Measurements from ENCODE around the gene KPNA4. TPM values are rescaled to one million over a fixed set of nuclear protein-coding genes. Genes with fewer than 3 reads are reported as not detected.

Gene KPNA4
- total RNA-seq, 2 experiments from 2014 or later: 36.7 to 46.3 TPM

GRCh38 chr3:160568989-160569388 is 3.6 kb upstream of the KPNA4 start:
- POLR2A ChIA-PET: no interaction called here
- DNase-seq: no peak
- Mint-ChIP-seq H3K9me3 (ENCODE audit: insufficient read depth) (no peaks in the 10 kb centered on the region), H3K36me3 (ENCODE audit: low read depth) (peaks cover 25% of the 10 kb centered on the region), H3K27ac (no peak overlapping the region), H3K4me1 (ENCODE audit: low read depth) (peaks cover 36% of the 10 kb centered on the region), H3K4me3 (no peak overlapping the region), H3K27me3 (ENCODE audit: low read depth) (no peaks in the 10 kb centered on the region)
- ATAC-seq: no peak
- CTCF ChIA-PET: interaction anchor here (1.3 kb wide), 1 partner anchor 373 kb away, joined by 5 read pairs; no protein-coding TSS in a partner anchor

GRCh38 chr3:160567774-160568173 is 2.4 kb upstream of the KPNA4 start:
- DNase-seq (no peak), ATAC-seq (no peak)
- no peaks in the 10 kb centered on the region for H3K27me3 Mint-ChIP-seq (ENCODE audit: low read depth)
- POLR2A ChIA-PET: no interaction called here
- peaks cover 48% of the 10 kb centered on the region for H3K4me1 Mint-ChIP-seq (ENCODE audit: low read depth)
- no peak overlapping the region for H3K27ac Mint-ChIP-seq
- CTCF ChIA-PET: interaction anchor here (1.3 kb wide), 1 partner anchor 374 kb away, joined by 4 read pairs; no protein-coding TSS in a partner anchor
- H3K9me3 Mint-ChIP-seq (ENCODE audit: insufficient read depth): no peaks in the 10 kb centered on the region
- H3K36me3 Mint-ChIP-seq (ENCODE audit: low read depth): peaks cover 34% of the 10 kb centered on the region
- H3K4me3 Mint-ChIP-seq: no peak overlapping the region

GRCh38 chr3:160566499-160566898 is 1.1 kb upstream of the KPNA4 start:
- CTCF ChIA-PET: no interaction called here

GRCh38 chr3:160564949-160565441 is 376 bp downstream of the KPNA4 start:
- Mint-ChIP-seq H3K36me3 (ENCODE audit: low read depth) (peaks cover 43% of the 10 kb centered on the region), H3K27me3 (ENCODE audit: low read depth) (no peaks in the 10 kb centered on the region), H3K4me3 (peak overlapping the region; percentile 97), H3K4me1 (ENCODE audit: low read depth) (peaks cover 73% of the 10 kb centered on the region), H3K9me3 (ENCODE audit: insufficient read depth) (no peaks in the 10 kb centered on the region), H3K27ac (peak overlapping the region; percentile 98)
- ChIA-PET CTCF (no interaction called here), POLR2A (interaction anchor here (0.9 to 3.5 kb wide), 5 partner anchors 10 to 433 kb away, joined by 3 to 26 read pairs (median 6); partner anchors contain the start of genes SMC4 and TRIM59)
- peak; percentile 66 for DNase-seq
- peak; percentile 54 for ATAC-seq

More at GRCh38 chr3:160566499-160566898, 1.1 kb upstream of the KPNA4 start:
- Mint-ChIP-seq H3K27ac (peak overlapping the region; percentile 52), H3K4me3 (peak overlapping the region; percentile 97), H3K36me3 (ENCODE audit: low read depth) (peaks cover 40% of the 10 kb centered on the region), H3K4me1 (ENCODE audit: low read depth) (peaks cover 61% of the 10 kb centered on the region), H3K9me3 (ENCODE audit: insufficient read depth) (no peaks in the 10 kb centered on the region), H3K27me3 (ENCODE audit: low read depth) (no peaks in the 10 kb centered on the region)
- POLR2A ChIA-PET: interaction anchor here (0.7 to 3.5 kb wide), 2 partner anchors 117 to 502 kb away, joined by 3 to 26 read pairs; partner anchors contain the start of gene TRIM59
- DNase-seq: no peak
- ATAC-seq: no peak

GRCh38 chr3:160564258-160564911 is 986 bp downstream of the KPNA4 start:
- peak; percentile 26 for DNase-seq
- peak overlapping the region; percentile 91 for H3K4me3 Mint-ChIP-seq
- H3K9me3 Mint-ChIP-seq (ENCODE audit: insufficient read depth): no peaks in the 10 kb centered on the region
- peak overlapping the region; percentile 93 for H3K27ac Mint-ChIP-seq
- CTCF ChIA-PET: interaction anchor here (0.8 to 1.4 kb wide), 2 partner anchors 109 to 471 kb away, joined by 3 read pairs; no protein-coding TSS in a partner anchor
- H3K27me3 Mint-ChIP-seq (ENCODE audit: low read depth): no peaks in the 10 kb centered on the region
- POLR2A ChIA-PET: interaction anchor here (1.0 to 3.5 kb wide), 5 partner anchors 10 to 164 kb away, joined by 3 to 26 read pairs (median 6); partner anchors contain the start of genes SMC4 and TRIM59
- no peak for ATAC-seq
- peaks cover 43% of the 10 kb centered on the region for H3K36me3 Mint-ChIP-seq (ENCODE audit: low read depth)
- H3K4me1 Mint-ChIP-seq (ENCODE audit: low read depth): peaks cover 74% of the 10 kb centered on the region

GRCh38 chr3:160562952-160563351 is 2.4 kb downstream of the KPNA4 start:
- peaks cover 41% of the 10 kb centered on the region for H3K36me3 Mint-ChIP-seq (ENCODE audit: low read depth)
- POLR2A ChIA-PET: interaction anchor here (1.7 to 3.5 kb wide), 2 partner anchors 113 to 163 kb away, joined by 6 to 26 read pairs; partner anchors contain the start of genes SMC4 and TRIM59
- H3K4me1 Mint-ChIP-seq (ENCODE audit: low read depth): peaks cover 67% of the 10 kb centered on the region

GRCh38 chr3:160557571-160557970 is 7.8 kb downstream of the KPNA4 start:
- CTCF ChIA-PET: no interaction called here
- peaks cover 28% of the 10 kb centered on the region for H3K36me3 Mint-ChIP-seq (ENCODE audit: low read depth)
- POLR2A ChIA-PET: no interaction called here
- no peak for DNase-seq
- no peak for ATAC-seq
- no peak overlapping the region for H3K4me3 Mint-ChIP-seq
- H3K27ac Mint-ChIP-seq: no peak overlapping the region
- H3K9me3 Mint-ChIP-seq (ENCODE audit: insufficient read depth): no peaks in the 10 kb centered on the region
- peaks cover 38% of the 10 kb centered on the region for H3K4me1 Mint-ChIP-seq (ENCODE audit: low read depth)
- no peaks in the 10 kb centered on the region for H3K27me3 Mint-ChIP-seq (ENCODE audit: low read depth)

More at GRCh38 chr3:160562952-160563351, 2.4 kb downstream of the KPNA4 start:
- CTCF ChIA-PET: interaction anchor here (1.0 to 1.4 kb wide), 2 partner anchors 8 to 108 kb away, joined by 3 to 4 read pairs; no protein-coding TSS in a partner anchor
- ATAC-seq (no peak), DNase-seq (no peak)
- Mint-ChIP-seq H3K27ac (no peak overlapping the region), H3K4me3 (peak overlapping the region; percentile 91), H3K9me3 (ENCODE audit: insufficient read depth) (no peaks in the 10 kb centered on the region), H3K27me3 (ENCODE audit: low read depth) (no peaks in the 10 kb centered on the region)

- H3K4me3 Mint-ChIP-seq: no peak overlapping the region
- DNase-seq (no peak), ATAC-seq (no peak)
- H3K27me3 Mint-ChIP-seq (ENCODE audit: low read depth): no peaks in the 10 kb centered on the region
- peaks cover 25% of the 10 kb centered on the region for H3K4me1 Mint-ChIP-seq (ENCODE audit: low read depth)
- peaks cover 1% of the 10 kb centered on the region for H3K9me3 Mint-ChIP-seq (ENCODE audit: insufficient read depth)
- H3K27ac Mint-ChIP-seq: no peak overlapping the region
- ChIA-PET CTCF (interaction anchor here (0.9 kb wide), 1 partner anchor 40 kb away, joined by 4 read pairs; no protein-coding TSS in a partner anchor), POLR2A (no interaction called here)
- H3K36me3 Mint-ChIP-seq (ENCODE audit: low read depth): peaks cover 30% of the 10 kb centered on the region
Observed at GRCh38 chr3:160556141-160556540, 9.2 kb downstream of the KPNA4 start.

- Mint-ChIP-seq H3K4me3 (no peak overlapping the region), H3K4me1 (ENCODE audit: low read depth) (peaks cover 15% of the 10 kb centered on the region), H3K36me3 (ENCODE audit: low read depth) (peaks cover 40% of the 10 kb centered on the region), H3K27me3 (ENCODE audit: low read depth) (no peaks in the 10 kb centered on the region), H3K27ac (no peak overlapping the region), H3K9me3 (ENCODE audit: insufficient read depth) (peaks cover 11% of the 10 kb centered on the region)
- ChIA-PET CTCF (interaction anchor here (1.2 kb wide), 1 partner anchor 9 kb away, joined by 4 read pairs; no protein-coding TSS in a partner anchor), POLR2A (interaction anchor here (1.6 kb wide), 1 partner anchor 9 kb away, joined by 9 read pairs; no protein-coding TSS in a partner anchor)
- no peak for ATAC-seq
- DNase-seq: no peak
Observed at GRCh38 chr3:160554980-160555379, 10.4 kb downstream of the KPNA4 start.

GRCh38 chr3:160553827-160554226 is 11.5 kb downstream of the KPNA4 start:
- peaks cover 11% of the 10 kb centered on the region for H3K9me3 Mint-ChIP-seq (ENCODE audit: insufficient read depth)
- H3K4me1 Mint-ChIP-seq (ENCODE audit: low read depth): peaks cover 7% of the 10 kb centered on the region
- ATAC-seq (no peak), DNase-seq (no peak)
- peaks cover 41% of the 10 kb centered on the region for H3K36me3 Mint-ChIP-seq (ENCODE audit: low read depth)
- POLR2A ChIA-PET: interaction anchor here (1.4 to 1.6 kb wide), 2 partner anchors 10 to 104 kb away, joined by 5 to 9 read pairs; partner anchors contain the start of gene TRIM59
- H3K4me3 Mint-ChIP-seq: no peak overlapping the region
- CTCF ChIA-PET: interaction anchor here (1.2 kb wide), 1 partner anchor 10 kb away, joined by 4 read pairs; no protein-coding TSS in a partner anchor
- no peaks in the 10 kb centered on the region for H3K27me3 Mint-ChIP-seq (ENCODE audit: low read depth)
- no peak overlapping the region for H3K27ac Mint-ChIP-seq

GRCh38 chr3:160546727-160547126 is 18.6 kb downstream of the KPNA4 start:
- ChIA-PET CTCF (no interaction called here), POLR2A (no interaction called here)
- Mint-ChIP-seq H3K36me3 (ENCODE audit: low read depth) (peaks cover 37% of the 10 kb centered on the region), H3K27me3 (ENCODE audit: low read depth) (no peaks in the 10 kb centered on the region), H3K9me3 (ENCODE audit: insufficient read depth) (peaks cover 11% of the 10 kb centered on the region), H3K4me3 (no peak overlapping the region), H3K4me1 (ENCODE audit: low read depth) (peaks cover 14% of the 10 kb centered on the region), H3K27ac (no peak overlapping the region)
- DNase-seq (no peak), ATAC-seq (no peak)

GRCh38 chr3:160545504-160545871 is 19.9 kb downstream of the KPNA4 start:
- H3K36me3 Mint-ChIP-seq (ENCODE audit: low read depth): peaks cover 26% of the 10 kb centered on the region
- no peaks in the 10 kb centered on the region for H3K27me3 Mint-ChIP-seq (ENCODE audit: low read depth)
- ATAC-seq (no peak), DNase-seq (no peak)
- peaks cover 14% of the 10 kb centered on the region for H3K4me1 Mint-ChIP-seq (ENCODE audit: low read depth)
- H3K27ac Mint-ChIP-seq: no peak overlapping the region
- H3K4me3 Mint-ChIP-seq: no peak overlapping the region
- POLR2A ChIA-PET: no interaction called here
- peaks cover 3% of the 10 kb centered on the region for H3K9me3 Mint-ChIP-seq (ENCODE audit: insufficient read depth)
- CTCF ChIA-PET: no interaction called here

All from activated CD8-positive, alpha-beta T cell treated with anti-CD3 and anti-CD28 coated beads, Interleukin-2, amount 10 ng/mL, durations not matched to agents 7 days and 5 days (primary cell).